SIG-M5 treated with dmso at 0.1 percent for 504 hours (cell line): ENCODE data around the gene TBC1D22A.

Experiments used
- DNase-seq: peaks from one replicate; lab custom pipeline; 2025; ENCODE audit not compliant: unreplicated experiment; lab: John Stamatoyannopoulos, UW

TBC1D22A gene

GRCh38 chr22:47201996-47202818 lies 439.8 kb downstream of the TBC1D22A start:
- DNase-seq: no peak

- DNase-seq: no peak
Measured at GRCh38 chr22:47202819-47203553, 440.5 kb downstream of the TBC1D22A start.

- DNase-seq: no peak
Measured at GRCh38 chr22:47203554-47203991, 441.1 kb downstream of the TBC1D22A start.

GRCh38 chr22:47204002-47204979 lies 441.8 kb downstream of the TBC1D22A start:
- no peak for DNase-seq

- no peak for DNase-seq
Measured at GRCh38 chr22:47205081-47205491, 442.6 kb downstream of the TBC1D22A start.

- DNase-seq: no peak
Measured at GRCh38 chr22:47205554-47205953, 443.1 kb downstream of the TBC1D22A start.

GRCh38 chr22:47206164-47206563 lies 443.7 kb downstream of the TBC1D22A start:
- no peak for DNase-seq

GRCh38 chr22:47206666-47207218 lies 444.3 kb downstream of the TBC1D22A start:
- DNase-seq: no peak

GRCh38 chr22:47207387-47207786 lies 444.9 kb downstream of the TBC1D22A start:
- DNase-seq: no peak

GRCh38 chr22:47207846-47208554 lies 445.6 kb downstream of the TBC1D22A start:
- no peak for DNase-seq

- no peak for DNase-seq
Measured at GRCh38 chr22:47208630-47209029, 446.2 kb downstream of the TBC1D22A start.

- DNase-seq: no peak
Measured at GRCh38 chr22:47209040-47209514, 446.6 kb downstream of the TBC1D22A start.

GRCh38 chr22:47209547-47210023 lies 447.1 kb downstream of the TBC1D22A start:
- DNase-seq: no peak

- no peak for DNase-seq
Measured at GRCh38 chr22:47210112-47210657, 447.7 kb downstream of the TBC1D22A start.

GRCh38 chr22:47210686-47211085 lies 448.2 kb downstream of the TBC1D22A start:
- DNase-seq: no peak

- DNase-seq: peak; percentile 2
Measured at GRCh38 chr22:47213571-47214230, 451.3 kb downstream of the TBC1D22A start.

GRCh38 chr22:47215851-47216250 lies 453.4 kb downstream of the TBC1D22A start:
- no peak for DNase-seq

GRCh38 chr22:47218671-47219070 lies 456.2 kb downstream of the TBC1D22A start:
- no peak for DNase-seq

- no peak for DNase-seq
Measured at GRCh38 chr22:47219789-47220188, 457.3 kb downstream of the TBC1D22A start.
